ENCODE measurements around the gene ADAM20.
"Not testable (repeated sequence)": the region's sequence is repeated elsewhere in the genome, so short reads cannot be mapped to it uniquely, and the experiment has no call there.

ADAM20 gene

DNA sequence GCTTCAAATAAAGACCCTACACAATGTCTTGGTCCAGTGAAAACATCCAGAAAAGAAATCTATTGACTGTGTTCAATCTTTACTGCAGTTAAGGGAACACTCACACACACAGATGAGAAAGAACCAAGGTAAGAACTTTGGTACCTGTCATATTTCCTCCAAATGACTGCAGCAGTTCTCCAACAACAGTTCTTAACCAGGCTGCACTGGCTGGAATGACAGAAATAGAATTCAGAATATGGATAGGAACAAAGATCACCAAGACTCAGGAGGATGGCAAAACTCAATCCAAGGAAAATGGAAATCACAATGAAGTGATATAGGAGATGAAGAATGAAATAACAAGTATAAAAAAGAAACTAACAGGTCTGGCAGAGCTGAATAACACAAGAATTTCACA is 36.6 kb downstream of the ADAM20 start:
- ATAC-seq = no peak
- no peak for TF ChIP-seq ZNF565 (CRISPR knock-in tag; conservative IDR thresholded peaks at IDR 0.05; ENCODE audit: low read depth)
- TF ChIP-seq ZC3H10 (CRISPR knock-in tag; IDR thresholded peaks at IDR 0.05) = no peak
- no peak for TF ChIP-seq PATZ1 (CRISPR knock-in tag; IDR thresholded peaks at IDR 0.05; ENCODE audit: borderline replicate concordance)
- no peak for TF ChIP-seq GLIS3 (CRISPR knock-in tag; IDR thresholded peaks at IDR 0.05)
- TF ChIP-seq SNAI2 (CRISPR knock-in tag; IDR thresholded peaks at IDR 0.05) = no peak
- TF ChIP-seq TOX (CRISPR knock-in tag; IDR thresholded peaks at IDR 0.05; ENCODE audit: borderline replicate concordance) = no peak
- TF ChIP-seq BACH2 (CRISPR knock-in tag; IDR thresholded peaks at IDR 0.05; ENCODE audit: borderline replicate concordance) = no peak

- no peak for ATAC-seq
- TF ChIP-seq TOX (CRISPR knock-in tag; IDR thresholded peaks at IDR 0.05; ENCODE audit: borderline replicate concordance) = no peak
- TF ChIP-seq PATZ1 (CRISPR knock-in tag; IDR thresholded peaks at IDR 0.05; ENCODE audit: borderline replicate concordance) = no peak
These were observed 45.1 kb downstream of the ADAM20 start for GRCh38 chr14:70489579-70490200.

DNA sequence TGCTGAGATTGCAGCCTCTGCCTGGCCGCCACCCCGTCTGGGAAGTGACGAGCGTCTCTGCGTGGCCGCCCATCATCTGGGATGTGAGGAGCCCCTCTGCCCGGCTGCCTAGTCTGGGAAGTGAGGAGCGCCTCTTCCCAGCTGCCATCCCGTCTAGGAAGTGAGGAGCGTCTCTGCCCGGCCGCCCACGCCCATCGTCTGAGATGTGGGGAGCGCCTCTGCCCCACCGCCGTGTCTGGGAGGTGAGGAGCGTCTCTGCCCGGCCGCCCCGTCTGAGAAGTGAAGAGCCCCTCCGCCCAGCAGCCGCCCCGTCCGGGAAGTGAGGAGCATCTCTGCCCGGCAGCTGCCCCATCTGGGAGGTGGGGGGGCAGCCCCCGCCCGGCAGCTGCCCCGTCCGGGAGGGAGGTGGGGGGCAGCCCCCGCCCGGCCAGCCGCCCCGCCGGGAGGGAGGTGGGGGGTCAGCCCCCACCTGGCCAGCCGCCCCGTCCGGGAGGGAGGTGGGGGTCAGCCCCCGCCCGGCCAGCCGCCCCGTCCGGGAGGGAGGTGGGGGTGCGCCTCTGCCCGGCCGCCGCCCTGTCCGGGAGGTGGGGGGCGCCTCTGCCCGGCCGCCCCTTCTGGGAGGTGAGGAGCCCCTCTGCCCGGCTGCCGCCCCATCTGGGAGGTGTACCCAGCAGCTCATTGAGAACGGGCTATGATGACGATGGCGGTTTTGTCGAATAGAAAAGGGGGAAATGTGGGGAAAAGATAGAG is 57.3 kb downstream of the ADAM20 start:
- not testable (repeated sequence) for ATAC-seq

- not testable (repeated sequence) for ATAC-seq
These were observed 59.3 kb downstream of the ADAM20 start for GRCh38 chr14:70475459-70475858.

- no peak for ATAC-seq
- TF ChIP-seq PPARA (CRISPR knock-in tag; IDR thresholded peaks at IDR 0.05; ENCODE audit: borderline replicate concordance) (no peak), ZNF70 (CRISPR knock-in tag; IDR thresholded peaks at IDR 0.05) (no peak), SNAI2 (CRISPR knock-in tag; IDR thresholded peaks at IDR 0.05) (no peak), ZNF8 (CRISPR knock-in tag; IDR thresholded peaks at IDR 0.05) (no peak), ZC3H10 (CRISPR knock-in tag; IDR thresholded peaks at IDR 0.05) (no peak), ZFP30 (CRISPR knock-in tag; IDR thresholded peaks at IDR 0.05) (no peak), ESRRG (CRISPR knock-in tag; IDR thresholded peaks at IDR 0.05) (no peak), CSDC2 (CRISPR knock-in tag; IDR thresholded peaks at IDR 0.05) (no peak), PATZ1 (CRISPR knock-in tag; IDR thresholded peaks at IDR 0.05; ENCODE audit: borderline replicate concordance) (no peak), ARNTL (CRISPR knock-in tag; IDR thresholded peaks at IDR 0.05; ENCODE audit: borderline replicate concordance, low read depth) (no peak), ISL1 (CRISPR knock-in tag; IDR thresholded peaks at IDR 0.05) (no peak), TOX (CRISPR knock-in tag; IDR thresholded peaks at IDR 0.05; ENCODE audit: borderline replicate concordance) (no peak), RARB (CRISPR knock-in tag; IDR thresholded peaks at IDR 0.05) (no peak), GLIS3 (CRISPR knock-in tag; IDR thresholded peaks at IDR 0.05) (no peak)
- TF ChIP-seq, protein P1, sequence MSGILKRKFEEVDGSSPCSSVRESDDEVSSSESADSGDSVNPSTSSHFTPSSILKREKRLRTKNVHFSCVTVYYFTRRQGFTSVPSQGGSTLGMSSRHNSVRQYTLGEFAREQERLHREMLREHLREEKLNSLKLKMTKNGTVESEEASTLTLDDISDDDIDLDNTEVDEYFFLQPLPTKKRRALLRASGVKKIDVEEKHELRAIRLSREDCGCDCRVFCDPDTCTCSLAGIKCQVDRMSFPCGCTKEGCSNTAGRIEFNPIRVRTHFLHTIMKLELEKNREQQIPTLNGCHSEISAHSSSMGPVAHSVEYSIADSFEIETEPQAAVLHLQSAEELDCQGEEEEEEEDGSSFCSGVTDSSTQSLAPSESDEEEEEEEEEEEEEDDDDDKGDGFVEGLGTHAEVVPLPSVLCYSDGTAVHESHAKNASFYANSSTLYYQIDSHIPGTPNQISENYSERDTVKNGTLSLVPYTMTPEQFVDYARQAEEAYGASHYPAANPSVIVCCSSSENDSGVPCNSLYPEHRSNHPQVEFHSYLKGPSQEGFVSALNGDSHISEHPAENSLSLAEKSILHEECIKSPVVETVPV (CRISPR knock-in tag; IDR thresholded peaks at IDR 0.05) = no peak
- TF ChIP-seq, protein P2, sequence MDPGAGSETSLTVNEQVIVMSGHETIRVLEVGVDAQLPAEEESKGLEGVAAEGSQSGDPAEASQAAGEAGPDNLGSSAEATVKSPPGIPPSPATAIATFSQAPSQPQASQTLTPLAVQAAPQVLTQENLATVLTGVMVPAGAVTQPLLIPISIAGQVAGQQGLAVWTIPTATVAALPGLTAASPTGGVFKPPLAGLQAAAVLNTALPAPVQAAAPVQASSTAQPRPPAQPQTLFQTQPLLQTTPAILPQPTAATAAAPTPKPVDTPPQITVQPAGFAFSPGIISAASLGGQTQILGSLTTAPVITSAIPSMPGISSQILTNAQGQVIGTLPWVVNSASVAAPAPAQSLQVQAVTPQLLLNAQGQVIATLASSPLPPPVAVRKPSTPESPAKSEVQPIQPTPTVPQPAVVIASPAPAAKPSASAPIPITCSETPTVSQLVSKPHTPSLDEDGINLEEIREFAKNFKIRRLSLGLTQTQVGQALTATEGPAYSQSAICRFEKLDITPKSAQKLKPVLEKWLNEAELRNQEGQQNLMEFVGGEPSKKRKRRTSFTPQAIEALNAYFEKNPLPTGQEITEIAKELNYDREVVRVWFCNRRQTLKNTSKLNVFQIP (CRISPR knock-in tag; IDR thresholded peaks at IDR 0.05; ENCODE audit: borderline replicate concordance, low read depth) = no peak
These were observed 61.0 kb downstream of the ADAM20 start for GRCh38 chr14:70473825-70474224.

All from SK-N-SH treated with all-trans-retinoic acid at 6 μM for 48 hours (cell line).